ENCODE data around the gene FAM111B.

- no peak for TF ChIP-seq POLR2A (IDR thresholded peaks at IDR 0.05)
- TF ChIP-seq, protein P1, sequence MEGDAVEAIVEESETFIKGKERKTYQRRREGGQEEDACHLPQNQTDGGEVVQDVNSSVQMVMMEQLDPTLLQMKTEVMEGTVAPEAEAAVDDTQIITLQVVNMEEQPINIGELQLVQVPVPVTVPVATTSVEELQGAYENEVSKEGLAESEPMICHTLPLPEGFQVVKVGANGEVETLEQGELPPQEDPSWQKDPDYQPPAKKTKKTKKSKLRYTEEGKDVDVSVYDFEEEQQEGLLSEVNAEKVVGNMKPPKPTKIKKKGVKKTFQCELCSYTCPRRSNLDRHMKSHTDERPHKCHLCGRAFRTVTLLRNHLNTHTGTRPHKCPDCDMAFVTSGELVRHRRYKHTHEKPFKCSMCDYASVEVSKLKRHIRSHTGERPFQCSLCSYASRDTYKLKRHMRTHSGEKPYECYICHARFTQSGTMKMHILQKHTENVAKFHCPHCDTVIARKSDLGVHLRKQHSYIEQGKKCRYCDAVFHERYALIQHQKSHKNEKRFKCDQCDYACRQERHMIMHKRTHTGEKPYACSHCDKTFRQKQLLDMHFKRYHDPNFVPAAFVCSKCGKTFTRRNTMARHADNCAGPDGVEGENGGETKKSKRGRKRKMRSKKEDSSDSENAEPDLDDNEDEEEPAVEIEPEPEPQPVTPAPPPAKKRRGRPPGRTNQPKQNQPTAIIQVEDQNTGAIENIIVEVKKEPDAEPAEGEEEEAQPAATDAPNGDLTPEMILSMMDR (IDR thresholded peaks at IDR 0.05): peak; percentile 56 to 79 (median 75)
Measured at GRCh38 chr11:59158206-59159068, 51.4 kb downstream of the FAM111B start.

All from testis (tissue), 2 donors.